GM19238 (cell line): ENCODE results near the gene CACNA2D3.

Experiments
- DNase-seq: peaks from one replicate; pipeline ENCODE4 v3.0.0; 2011; ENCODE audit warnings: low spot score; ENCODE audit not compliant: insufficient read length

The CACNA2D3 gene

GRCh38 chr3:54731732-54732445 lies 609.5 kb downstream of the CACNA2D3 start:
- DNase-seq = no peak

- no peak for DNase-seq
Observed at GRCh38 chr3:54733106-54734006, 611.0 kb downstream of the CACNA2D3 start.

GRCh38 chr3:54736459-54736858 lies 614.1 kb downstream of the CACNA2D3 start:
- no peak for DNase-seq

- DNase-seq = no peak
Observed at GRCh38 chr3:54743755-54744154, 621.4 kb downstream of the CACNA2D3 start.

GRCh38 chr3:54744291-54744690 lies 621.9 kb downstream of the CACNA2D3 start:
- DNase-seq = no peak

- no peak for DNase-seq
Observed at GRCh38 chr3:54745843-54746242, 623.5 kb downstream of the CACNA2D3 start.

- no peak for DNase-seq
Observed at GRCh38 chr3:54746722-54747121, 624.4 kb downstream of the CACNA2D3 start.

GRCh38 chr3:54755756-54756155 lies 633.4 kb downstream of the CACNA2D3 start:
- DNase-seq = no peak

GRCh38 chr3:54756330-54756731 lies 634.0 kb downstream of the CACNA2D3 start:
- no peak for DNase-seq

- no peak for DNase-seq
Observed at GRCh38 chr3:54758461-54758860, 636.1 kb downstream of the CACNA2D3 start.

GRCh38 chr3:54759166-54759565 lies 636.8 kb downstream of the CACNA2D3 start:
- no peak for DNase-seq

GRCh38 chr3:54760201-54760600 lies 637.8 kb downstream of the CACNA2D3 start:
- no peak for DNase-seq

- no peak for DNase-seq
Observed at GRCh38 chr3:54761637-54762036, 639.3 kb downstream of the CACNA2D3 start.

- DNase-seq = no peak
Observed at GRCh38 chr3:54764911-54765310, 642.6 kb downstream of the CACNA2D3 start.

- no peak for DNase-seq
Observed at GRCh38 chr3:54771050-54771449, 648.7 kb downstream of the CACNA2D3 start.

GRCh38 chr3:54772051-54772450 lies 649.7 kb downstream of the CACNA2D3 start:
- no peak for DNase-seq

GRCh38 chr3:54772746-54773145 lies 650.4 kb downstream of the CACNA2D3 start:
- DNase-seq = no peak

GRCh38 chr3:54773271-54773670 lies 650.9 kb downstream of the CACNA2D3 start:
- no peak for DNase-seq

GRCh38 chr3:54776601-54777000 lies 654.2 kb downstream of the CACNA2D3 start:
- no peak for DNase-seq

GRCh38 chr3:54777141-54777540 lies 654.8 kb downstream of the CACNA2D3 start:
- no peak for DNase-seq

GRCh38 chr3:54780336-54780735 lies 658.0 kb downstream of the CACNA2D3 start:
- DNase-seq = no peak

- no peak for DNase-seq
Observed at GRCh38 chr3:54781728-54782127, 659.4 kb downstream of the CACNA2D3 start.

- DNase-seq = no peak
Observed at GRCh38 chr3:54783611-54784010, 661.3 kb downstream of the CACNA2D3 start.
